Activated T-helper 9 cell treated with anti-CD3 and anti-CD28 coated beads, Interleukin-2, amount 50 U/mL, for 16 hours (primary cell): ENCODE data around the gene CARD14.
"Not testable (repeated sequence)": the region's sequence is repeated elsewhere in the genome, so short reads cannot be mapped to it uniquely, and the experiment has no call there.

ENCODE experiments used
- DNase-seq: peaks from one replicate; pipeline ENCODE4 v3.0.0-alpha.2; 2020; ENCODE audit warnings: low read depth

Gene CARD14

DNA sequence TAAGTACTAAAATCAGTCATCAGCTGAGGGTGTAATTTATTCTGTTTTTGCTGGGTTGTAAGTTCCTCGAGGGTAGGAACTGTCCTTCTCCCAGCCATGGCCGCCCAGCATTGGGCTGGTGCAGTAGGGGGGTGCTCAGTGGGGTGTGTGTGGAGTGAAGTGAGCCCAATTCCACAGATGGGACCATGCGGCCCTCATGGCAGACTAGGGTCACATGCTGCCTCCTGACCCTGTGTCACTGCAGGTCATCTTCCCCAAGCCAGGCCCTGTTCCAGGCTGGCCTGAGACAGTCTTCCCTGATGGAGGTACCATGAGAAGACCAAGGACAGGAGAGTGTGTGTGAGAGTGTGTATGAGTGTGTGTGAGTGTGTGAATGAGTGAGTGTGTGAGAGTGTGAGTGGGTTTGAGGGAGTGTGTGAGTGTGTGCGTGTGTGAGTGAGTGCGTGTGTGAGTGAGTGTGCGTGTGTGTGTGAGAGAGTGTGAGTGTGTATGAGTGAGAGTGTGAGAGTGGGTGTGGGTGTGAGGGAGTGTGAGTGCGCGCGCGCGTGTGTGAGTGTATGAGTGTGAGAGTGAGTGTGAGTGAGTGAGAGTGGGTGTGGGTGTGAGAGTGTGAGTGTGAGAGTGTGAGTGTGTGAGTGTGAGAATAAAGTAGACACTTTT lies 54.1 kb downstream of the CARD14 start:
- DNase-seq: no peak

GRCh38 chr17:80224683-80225082 lies 54.9 kb downstream of the CARD14 start:
- no peak for DNase-seq

DNA sequence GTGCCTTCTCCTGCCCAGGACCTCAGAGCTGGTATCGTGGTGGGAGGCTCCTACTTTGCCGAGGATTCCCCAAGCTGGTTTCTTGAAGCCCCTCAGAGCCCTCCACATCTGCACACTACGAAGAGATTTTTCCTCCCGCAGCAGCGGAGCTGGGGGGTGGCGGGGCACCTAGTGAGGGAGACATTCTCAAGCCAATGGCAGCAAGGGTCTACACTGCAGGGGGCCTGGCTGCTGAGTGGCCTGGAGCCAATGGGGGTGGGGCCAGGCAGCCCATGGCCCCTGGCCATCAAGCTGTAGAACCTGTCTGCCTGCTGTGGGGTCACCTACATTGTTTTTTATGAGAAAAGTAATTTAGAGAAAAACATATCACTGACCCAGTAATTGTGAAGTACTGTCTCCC lies 55.4 kb downstream of the CARD14 start:
- DNase-seq: no peak

DNA sequence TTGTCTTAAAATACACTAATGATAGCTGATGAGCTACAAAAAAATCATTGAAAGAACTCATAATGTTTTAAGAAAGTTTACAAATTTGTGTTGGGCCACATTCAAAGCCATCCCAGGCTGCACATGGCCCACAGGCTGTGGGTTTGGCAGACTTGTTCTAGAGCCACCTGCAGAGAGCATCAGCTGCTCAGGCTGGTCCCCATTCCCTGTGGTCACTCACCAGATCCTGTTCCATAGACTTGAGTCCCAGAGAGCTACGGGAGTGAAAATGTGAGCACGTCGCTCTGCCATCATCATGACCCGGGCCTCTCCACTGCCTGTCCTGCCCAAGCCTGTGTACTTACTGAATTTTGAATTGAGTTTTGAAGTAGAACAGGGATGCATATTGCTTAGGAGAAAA lies 57.3 kb downstream of the CARD14 start:
- no peak for DNase-seq

GRCh38 chr17:80227666-80228065 lies 57.8 kb downstream of the CARD14 start:
- no peak for DNase-seq

- DNase-seq: no peak
Measured at GRCh38 chr17:80228477-80228876, 58.6 kb downstream of the CARD14 start.

DNA sequence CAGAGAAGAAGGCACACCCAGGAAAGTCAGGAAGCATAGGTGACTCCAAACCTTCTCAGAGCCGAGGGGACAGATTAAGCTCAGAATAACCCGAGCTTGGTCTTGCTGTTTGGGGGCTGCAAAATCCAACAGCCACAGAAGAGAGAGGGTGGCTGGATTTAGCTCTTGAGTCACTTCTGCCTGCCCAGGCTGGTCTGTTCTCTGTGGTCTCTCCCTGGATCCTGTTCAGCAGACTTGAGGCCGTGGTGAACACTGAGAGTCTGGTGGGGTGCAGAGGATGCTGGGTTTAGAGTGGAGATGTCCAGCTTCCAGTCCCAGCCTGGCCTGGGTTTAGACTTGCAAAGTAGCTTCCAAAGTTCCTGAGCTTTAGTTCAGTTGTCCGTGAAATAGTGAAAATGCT lies 59.2 kb downstream of the CARD14 start:
- DNase-seq: no peak

- no peak for DNase-seq
Measured at GRCh38 chr17:80232438-80232837, 62.6 kb downstream of the CARD14 start.

DNA sequence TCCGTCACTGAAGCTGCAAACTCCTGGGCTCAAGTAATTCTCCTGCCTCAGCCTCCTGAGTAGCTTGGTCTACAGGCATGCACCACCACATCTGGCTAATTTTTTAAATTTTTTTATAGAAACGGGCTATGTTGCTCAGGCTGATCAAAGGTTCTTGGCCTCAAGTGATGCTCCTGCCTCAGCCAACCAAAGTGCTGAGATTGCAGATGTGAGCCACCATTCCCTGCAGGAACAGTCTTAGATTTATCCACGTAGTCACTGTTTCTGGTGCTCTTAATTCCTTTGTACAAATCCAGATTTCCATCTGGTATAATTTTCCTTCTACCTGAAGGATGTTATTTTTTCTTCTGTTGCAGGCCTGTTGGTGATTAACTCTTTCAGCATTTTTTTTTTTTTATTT lies 63.4 kb downstream of the CARD14 start:
- DNase-seq: no peak

DNA sequence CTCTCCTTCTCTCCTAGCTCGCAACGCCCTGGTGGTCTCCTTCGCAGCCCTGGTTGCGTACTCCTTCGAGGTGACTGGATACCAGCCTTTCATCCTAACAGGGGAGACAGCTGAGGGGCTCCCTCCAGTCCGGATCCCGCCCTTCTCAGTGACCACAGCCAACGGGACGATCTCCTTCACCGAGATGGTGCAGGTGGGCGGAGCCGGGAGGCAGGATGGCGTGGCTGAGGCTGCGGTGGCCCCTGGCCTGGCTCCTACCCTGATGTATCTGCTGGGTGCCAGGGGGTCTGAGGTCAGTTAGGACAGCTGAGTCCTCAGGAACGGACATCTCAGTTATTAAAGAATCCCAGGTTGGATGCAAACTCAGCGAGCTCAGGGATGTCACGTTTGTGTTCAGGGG lies 67.1 kb downstream of the CARD14 start:
- DNase-seq: no peak

GRCh38 chr17:80237386-80237785 lies 67.6 kb downstream of the CARD14 start:
- DNase-seq: no peak

- DNase-seq: no peak
Measured at GRCh38 chr17:80242505-80242904, 72.7 kb downstream of the CARD14 start.

DNA sequence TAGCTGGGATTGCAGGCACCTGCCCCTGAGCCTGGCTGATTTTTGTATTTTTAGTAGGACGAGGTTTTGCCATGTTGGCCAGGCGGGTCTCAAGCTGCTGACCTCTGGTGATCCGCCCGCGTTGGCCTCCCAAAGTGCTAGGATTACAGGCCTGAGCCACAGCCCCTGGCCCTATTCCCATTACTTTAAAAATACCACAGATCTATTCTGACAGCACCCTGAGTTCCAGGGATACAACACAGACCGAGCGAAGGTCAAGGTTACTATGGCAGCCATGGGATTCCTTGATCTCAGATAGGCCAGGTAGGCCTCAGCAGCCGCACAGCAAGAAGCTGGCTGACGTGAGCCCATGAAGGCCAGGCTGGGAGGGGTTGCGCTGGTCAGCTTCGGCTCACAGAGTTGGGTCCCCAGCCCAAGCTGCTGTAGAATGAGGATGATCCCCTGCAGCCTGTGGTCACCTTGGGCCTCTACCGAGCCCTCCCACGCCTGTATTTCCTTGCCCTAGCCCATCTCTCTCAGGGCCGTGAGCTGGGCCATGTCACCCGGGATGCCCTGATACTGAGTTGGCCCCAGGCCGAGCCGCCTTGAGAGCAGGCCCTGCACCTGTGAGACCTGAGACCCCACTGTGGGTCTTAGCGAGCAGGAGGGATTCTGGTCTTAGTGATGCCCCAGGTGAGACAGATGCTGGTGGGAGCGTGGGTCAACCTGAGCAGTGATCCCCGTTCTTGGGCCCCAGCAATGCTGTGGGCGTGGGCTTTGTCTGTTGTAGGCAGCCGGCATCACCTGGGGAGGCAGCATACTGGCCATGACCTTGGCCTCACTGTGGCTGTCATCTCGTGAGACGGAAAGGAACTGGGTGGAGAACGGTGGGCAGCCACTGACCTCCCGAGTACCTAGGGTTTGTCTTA lies 74.0 kb downstream of the CARD14 start:
- no peak for DNase-seq

DNA sequence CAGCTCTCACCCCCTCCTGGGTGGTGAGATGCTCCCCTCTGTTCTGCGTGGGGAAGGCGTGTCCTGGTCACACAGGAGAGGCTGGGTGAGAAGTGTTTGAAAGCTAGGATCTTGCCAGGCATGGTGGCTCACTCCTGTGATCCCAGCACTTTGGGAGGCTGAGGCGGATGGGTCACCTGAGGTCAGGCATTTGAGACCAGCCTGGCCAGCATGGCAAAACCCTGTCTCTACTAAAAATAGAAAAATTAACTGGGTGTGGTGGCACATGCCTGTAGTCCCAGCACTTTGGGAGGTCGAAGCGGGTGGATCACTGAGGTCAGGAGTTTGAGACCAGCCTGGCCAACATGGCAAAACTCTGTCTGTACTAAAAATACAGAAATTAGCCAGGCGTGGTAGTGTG lies 74.6 kb downstream of the CARD14 start:
- not testable (repeated sequence) for DNase-seq

DNA sequence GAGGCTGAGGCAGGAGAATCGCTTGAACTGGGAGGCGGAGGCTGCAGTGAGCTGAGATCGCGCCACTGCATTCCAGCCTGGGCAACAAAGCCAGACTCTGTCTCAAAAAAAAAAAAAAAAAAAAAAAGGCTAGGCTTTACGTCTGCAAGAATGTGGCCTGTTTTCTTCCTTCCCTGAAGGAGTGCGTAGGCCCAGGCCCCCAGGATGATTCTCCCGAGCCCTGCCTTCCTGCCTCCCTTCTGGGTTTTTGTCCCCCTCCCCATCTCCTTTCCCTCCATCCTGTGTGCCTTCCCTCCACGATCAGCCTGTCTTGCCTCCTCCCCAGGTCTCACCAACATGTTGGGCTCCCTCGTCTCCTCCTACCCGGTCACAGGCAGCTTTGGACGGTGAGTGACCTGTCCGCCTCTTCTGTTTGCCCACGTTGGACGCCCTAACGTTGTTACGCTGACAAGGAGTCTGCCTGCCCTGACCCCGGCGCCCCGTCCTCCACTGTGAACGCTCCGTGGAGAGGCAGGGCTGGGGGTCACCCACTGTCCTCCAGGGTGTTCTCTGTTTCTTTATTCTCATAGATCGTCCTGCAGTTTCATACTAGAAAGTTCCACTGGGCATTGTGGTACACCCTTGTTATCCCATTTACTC lies 75.2 kb downstream of the CARD14 start:
- no peak for DNase-seq

DNA sequence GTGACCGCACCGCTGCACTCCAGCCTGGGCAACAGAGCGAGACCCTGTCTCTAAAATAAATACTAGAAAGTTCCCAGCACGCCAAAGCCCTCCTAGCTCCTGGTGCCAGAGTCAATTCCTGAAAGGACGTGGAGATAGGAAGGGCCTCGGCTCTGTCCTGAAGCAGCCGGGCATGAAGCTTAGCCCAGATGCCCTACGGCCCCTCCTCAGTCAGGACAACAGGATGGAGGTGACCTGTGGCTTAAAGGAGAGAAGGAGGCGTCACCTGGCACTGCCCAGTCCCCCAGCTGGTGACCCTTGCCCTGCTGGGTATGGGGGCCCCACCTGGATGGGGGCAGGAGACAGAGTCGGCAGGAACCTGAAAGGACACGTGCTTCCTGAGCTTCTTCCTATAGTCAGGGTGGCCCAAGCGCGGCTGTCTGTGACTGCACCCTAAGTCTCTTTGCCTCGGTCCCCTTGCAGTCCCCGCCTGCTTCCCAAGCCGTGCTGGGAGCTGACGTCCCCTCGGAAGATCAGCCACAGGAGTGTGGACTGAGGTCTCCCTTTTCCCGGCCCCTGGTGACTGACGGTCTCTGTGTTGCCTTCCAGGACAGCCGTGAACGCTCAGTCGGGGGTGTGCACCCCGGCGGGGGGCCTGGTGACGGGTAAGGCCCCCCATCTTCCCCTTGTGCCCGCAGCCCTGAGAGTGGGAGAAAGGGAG lies 75.9 kb downstream of the CARD14 start:
- DNase-seq: no peak

- no peak for DNase-seq
Measured at GRCh38 chr17:80246266-80246681, 76.4 kb downstream of the CARD14 start.

DNA sequence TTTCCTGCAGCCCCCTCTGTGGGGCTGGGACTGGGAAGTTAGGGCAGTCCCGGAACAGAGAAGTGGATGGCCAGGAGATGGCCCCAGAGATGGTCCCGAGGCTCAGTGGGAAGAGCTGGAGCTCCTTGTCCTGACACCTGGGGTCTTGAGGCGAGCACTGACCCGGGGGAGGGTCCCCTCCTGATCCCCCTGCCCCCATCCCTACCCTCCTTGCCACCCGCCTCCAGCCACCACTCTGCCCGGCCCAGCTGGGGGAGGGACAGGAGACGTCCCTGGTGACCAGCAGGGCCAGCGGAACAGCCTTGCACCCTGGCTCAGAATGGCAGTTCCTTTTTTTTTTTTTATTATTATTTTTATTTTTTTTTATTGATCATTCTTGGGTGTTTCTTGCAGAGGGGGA lies 76.9 kb downstream of the CARD14 start:
- DNase-seq: no peak

DNA sequence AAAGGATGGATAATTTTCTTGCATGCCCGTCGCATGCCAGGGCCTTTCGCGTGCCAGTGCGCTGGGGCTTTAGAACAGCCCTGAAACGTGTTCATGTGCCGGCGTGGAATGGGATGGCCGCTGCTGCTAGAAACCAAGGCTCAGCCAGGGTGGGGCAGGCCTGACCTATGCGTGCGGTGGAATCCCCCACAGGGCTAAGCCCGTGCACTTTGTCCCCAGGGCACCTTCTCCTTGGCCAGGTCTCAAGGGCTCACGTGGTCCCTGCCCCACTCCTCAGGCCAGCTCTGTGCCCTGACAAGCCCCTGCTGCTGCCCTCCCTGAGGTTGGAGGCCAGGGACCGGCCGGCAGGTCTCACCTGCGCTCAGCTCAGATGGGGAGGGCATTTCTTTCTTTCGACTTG lies 77.7 kb downstream of the CARD14 start:
- DNase-seq: no peak

GRCh38 chr17:80248001-80248893 lies 78.4 kb downstream of the CARD14 start:
- DNase-seq: no peak
